WI38 (cell line): ENCODE results near the gene MEGF11.
A peak's percentile ranks its signal among the peaks of the same experiment; 100 is the strongest.

ENCODE experiments used
- H3K4me3 ChIP-seq: 2 replicates; pipeline ENCODE4 v1.5.1; 2011; ENCODE audit warnings: low read depth, mild to moderate bottlenecking, control low read depth, low read length
- TF ChIP-seq, protein P1 (sequence below): IDR thresholded peaks from 2 replicates; pipeline ENCODE4 v1.5.1; 2012; ENCODE audit warnings: low read depth, mild to moderate bottlenecking, control low read depth, low read length

The MEGF11 gene

DNA sequence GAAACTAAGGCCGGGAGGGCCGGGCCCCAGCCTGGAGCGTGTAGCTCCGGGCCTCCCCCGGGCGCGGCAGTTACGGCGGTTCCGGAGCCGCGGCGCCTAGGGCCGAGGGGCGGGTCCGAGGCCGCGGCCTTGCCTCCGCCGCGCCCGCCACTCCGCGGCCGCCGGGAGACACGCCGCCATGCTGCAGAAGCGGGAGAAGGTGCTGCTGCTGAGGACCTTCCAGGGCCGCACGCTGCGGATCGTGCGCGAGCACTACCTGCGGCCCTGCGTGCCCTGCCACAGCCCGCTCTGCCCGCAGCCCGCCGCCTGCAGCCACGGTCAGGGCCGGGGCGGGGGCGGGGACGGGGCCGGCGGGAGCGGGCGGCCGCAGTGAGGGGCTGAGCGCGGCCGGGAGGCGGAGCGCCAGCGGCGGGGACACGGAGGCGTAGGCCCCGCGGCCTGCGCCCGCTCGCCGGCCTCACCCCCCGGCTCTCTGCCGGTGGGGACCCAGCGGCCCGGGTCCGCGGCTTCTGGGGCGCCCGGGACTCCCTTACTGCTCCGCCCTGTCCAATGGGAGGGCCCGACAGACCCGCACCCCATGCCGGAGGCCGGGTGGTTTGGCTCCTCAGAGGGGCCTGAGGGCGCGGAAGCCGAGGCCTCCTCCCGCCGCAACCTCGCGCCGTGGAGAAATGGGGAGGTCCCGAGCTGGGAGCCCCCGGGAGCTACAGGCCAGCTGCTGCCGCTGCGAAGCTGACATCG, 40.0 kb upstream of the MEGF11 start, which contains the start of gene DIS3L:
DIS3L (plus strand) TSS at position 150 of the 738 bp plus-strand sequence; CDS start at position 179, 29 bp downstream.
- TF ChIP-seq, protein P1, sequence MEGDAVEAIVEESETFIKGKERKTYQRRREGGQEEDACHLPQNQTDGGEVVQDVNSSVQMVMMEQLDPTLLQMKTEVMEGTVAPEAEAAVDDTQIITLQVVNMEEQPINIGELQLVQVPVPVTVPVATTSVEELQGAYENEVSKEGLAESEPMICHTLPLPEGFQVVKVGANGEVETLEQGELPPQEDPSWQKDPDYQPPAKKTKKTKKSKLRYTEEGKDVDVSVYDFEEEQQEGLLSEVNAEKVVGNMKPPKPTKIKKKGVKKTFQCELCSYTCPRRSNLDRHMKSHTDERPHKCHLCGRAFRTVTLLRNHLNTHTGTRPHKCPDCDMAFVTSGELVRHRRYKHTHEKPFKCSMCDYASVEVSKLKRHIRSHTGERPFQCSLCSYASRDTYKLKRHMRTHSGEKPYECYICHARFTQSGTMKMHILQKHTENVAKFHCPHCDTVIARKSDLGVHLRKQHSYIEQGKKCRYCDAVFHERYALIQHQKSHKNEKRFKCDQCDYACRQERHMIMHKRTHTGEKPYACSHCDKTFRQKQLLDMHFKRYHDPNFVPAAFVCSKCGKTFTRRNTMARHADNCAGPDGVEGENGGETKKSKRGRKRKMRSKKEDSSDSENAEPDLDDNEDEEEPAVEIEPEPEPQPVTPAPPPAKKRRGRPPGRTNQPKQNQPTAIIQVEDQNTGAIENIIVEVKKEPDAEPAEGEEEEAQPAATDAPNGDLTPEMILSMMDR: no peak
- peak within 1 kb of the TSS; percentile 64 for H3K4me3 ChIP-seq

DNA sequence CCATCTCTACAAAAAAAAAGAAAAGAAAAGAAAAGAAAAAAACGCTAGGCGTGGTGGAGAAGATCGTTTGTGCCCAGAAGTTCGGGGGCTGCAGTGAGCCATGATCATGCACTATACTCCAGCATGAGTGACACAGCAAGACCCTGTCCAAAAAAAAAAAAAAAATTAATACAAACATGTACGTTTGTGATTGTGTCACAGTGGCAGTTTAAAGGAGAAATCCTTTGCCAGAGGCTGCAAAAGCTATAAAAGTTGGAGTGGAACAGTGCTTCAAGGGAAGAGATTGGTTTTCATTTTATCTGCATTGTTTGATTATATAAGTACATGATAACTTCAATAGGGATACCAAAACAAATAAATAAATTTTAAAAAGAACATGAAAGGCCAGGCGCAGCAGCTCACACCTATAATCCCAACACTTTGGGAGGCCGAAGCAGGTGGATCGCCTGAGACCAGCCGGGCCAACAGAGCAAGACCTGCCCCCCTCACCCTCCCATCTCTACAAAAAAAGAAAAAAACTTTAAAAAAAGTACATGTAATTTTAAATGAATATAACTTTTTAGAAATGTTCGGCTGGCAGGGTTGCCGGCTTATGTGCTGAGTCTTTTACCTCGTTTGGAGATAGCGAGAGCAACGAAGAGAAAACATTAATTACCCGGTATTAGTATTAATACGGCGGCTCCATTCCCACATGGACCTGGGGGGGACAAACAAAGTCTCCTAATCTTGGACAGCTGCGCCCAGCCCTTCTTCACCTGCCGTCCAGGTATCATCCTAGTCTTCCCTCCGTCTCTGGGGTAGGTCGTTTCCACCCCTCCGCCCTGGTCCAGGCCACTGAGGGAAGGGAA, 39.2 kb upstream of the MEGF11 start:
- H3K4me3 ChIP-seq: peak overlapping the region; percentile 64
- TF ChIP-seq, protein P1: no peak

DNA sequence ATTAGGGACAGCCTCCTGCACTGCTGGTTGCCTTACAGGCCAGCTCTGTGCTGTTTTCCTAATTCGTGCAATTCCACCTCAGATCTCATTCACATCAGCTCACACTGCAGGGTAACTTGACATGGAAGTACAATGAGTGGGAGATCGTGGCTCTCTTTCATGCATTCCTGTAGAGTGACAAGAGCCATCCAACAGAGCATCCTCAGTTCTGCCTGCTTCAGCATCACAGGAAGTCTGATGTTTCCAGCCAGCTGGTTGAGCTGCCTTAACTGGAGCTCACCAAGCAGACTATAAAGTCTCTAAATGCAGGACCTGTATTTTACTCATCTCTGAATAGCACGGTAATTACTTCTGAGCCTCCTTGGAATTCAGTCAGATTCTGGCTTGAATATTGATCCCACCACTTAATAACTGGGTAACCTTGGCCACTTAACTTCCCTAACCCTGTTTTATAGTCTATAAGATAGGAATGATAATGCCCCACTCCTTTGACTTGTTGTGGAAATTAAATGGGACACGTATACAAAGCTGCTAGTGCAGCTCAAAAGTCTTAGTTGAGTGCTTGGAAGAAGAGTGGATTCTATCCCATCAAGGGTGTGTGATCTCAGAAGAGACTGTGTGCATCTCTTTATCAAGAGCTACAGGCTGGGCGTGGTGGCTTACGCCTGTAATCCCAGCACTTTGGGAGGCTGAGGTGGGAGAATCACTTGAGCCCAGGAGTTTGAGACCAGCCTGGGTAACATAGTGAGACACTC, 38.4 kb upstream of the MEGF11 start:
- H3K4me3 ChIP-seq: no peak overlapping the region
- TF ChIP-seq, protein P1: no peak

DNA sequence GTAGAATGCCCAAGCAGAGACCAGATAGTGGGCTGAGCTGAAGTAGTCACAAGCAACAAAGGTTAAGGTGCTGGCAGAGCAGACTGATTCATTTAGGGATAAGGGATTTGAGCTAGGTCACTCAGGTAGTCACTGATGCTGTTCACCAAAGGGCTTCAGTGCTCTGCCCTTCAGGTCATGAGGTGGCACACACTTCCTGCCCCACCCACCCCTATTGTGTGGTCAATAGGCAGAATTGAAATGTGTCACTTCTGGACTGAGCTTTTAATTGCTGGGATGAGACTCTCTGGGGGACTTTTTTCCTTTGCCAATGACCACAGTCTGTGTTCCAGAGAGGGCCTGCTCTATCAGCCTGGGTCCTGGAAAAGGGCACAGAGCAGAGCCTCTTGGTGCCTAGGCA, 37.0 kb upstream of the MEGF11 start:
- H3K4me3 ChIP-seq: no peak overlapping the region
- TF ChIP-seq, protein P1: no peak

DNA sequence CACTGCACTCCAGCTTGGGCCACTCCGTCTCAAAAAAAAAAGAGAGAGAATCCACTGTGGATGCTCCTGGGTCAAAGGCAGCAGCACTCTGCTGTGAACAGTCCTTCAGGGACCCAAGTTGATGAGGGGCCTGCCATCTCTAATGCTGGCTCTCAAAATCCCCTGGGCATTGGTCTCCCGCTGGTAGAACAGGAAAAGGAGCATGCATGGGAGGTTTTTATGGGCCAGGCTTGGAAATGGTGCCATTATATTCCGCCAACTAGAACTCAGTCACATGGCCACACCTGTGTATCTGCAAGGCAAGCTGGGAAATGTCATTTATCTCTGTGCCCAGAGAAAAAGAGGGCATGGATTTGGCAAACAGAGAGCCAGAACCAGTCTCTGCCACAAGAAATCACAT, 36.5 kb upstream of the MEGF11 start:
- H3K4me3 ChIP-seq: no peak overlapping the region
- TF ChIP-seq, protein P1: no peak

DNA sequence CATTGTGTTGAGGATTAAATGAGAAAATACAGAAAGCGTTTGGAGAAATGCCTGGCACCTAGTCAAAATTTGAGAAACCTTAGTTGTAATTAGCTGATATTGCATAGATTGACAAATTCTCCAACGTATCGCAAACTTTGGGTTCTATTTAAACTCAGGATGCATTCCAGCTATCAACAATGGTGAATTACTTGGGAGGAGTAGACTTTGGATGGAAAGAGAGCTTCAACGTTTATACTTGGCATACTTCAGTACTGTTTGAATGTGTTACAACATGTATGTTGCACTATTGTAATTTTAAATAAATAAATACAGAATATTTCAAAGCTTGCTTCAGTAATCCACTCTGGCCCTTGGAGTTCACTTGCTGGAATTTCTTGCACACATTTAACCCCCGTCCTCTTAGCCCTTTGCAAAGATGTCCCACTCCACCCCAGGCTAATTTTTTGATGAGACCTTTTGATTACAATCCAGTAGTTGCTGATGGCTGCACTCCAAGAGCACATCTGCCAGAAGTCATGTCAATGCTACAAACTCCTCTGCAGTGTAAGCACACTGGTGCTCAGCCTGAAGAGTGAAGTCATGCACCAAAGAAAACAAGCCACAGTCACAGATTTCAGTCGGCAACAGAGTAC, 35.1 kb upstream of the MEGF11 start:
- no peak overlapping the region for H3K4me3 ChIP-seq
- TF ChIP-seq, protein P1: no peak
